COLO668 (cell line): ENCODE results near the gene DAB1.

Experiments
- DNase-seq: peaks from one replicate; lab custom pipeline; 2025; ENCODE audit not compliant: unreplicated experiment; lab: John Stamatoyannopoulos, UW

DAB1 gene

DNA sequence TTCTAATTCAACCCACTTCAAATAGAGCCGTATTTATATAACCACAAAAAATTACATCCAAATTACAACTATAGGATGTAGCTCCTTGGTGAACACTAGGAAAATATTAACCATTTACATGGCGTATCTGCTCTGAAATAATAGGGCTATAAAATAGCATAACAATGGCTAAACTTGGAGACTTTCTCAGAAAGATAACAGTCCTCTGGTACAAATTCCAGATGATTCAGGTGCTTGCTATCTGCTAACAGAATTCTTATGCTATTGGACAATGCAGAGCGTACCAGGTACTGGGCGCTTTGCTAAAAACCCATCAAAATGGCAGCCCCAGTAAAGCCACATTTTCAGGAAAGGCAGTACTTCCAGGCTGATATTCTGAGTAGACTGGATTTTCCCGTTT is 248.4 kb downstream of the DAB1 start:
- no peak for DNase-seq

DNA sequence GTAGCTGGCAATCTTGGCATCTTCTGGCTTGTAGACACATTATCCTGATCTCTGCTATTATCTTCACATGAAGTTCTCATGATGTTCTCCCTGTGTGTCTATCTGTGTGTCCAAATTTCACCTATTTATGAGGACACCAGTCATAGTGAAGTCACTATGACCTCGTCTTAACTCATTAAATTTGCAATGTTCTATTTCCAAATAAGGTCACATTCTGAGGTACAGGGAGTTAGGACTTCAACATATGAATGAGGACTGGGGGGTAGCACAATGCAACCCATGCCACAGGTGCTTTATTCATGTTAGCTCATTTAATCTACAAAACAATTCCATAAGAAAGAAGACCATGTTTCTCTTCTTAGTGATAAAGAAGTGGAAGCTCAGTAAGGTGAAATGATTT is 251.8 kb downstream of the DAB1 start:
- DNase-seq: no peak

DNA sequence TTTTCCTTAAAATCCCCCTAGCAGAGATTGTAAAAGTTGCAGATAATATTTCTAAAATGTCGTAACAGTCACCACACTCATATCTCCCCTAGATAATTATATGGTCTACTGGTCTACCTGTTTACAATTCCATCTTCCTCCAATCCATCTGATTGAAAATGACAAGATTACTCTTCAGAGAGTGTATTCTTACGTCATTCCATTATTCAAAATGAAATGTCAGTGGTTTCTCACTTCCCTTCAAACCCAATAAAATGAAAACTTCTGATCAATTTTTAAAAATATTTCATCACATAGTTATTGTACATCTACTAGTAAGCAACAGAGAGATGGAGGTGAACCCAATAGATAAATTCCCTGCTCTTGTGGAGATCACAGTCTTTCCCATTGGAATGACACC is 255.9 kb downstream of the DAB1 start:
- no peak for DNase-seq

DNA sequence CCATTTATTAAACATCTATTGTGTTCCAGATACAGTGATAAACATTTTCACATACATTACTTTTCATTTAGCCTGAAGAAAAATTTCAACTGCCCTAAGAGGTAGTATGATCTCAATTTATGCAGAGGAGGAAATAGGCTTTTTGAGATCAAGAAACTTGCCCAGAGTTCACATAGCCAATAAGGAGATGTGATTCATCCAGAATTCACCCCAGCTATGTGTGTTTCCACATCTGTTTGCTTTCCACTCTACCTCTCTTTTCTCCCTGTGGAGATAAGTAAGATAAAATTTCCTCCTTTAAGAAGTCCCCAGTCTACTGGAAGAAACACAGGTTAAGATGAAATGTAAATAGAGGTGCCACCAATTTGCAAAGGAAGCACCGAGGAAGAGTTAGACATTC is 258.3 kb downstream of the DAB1 start:
- DNase-seq: no peak

DNA sequence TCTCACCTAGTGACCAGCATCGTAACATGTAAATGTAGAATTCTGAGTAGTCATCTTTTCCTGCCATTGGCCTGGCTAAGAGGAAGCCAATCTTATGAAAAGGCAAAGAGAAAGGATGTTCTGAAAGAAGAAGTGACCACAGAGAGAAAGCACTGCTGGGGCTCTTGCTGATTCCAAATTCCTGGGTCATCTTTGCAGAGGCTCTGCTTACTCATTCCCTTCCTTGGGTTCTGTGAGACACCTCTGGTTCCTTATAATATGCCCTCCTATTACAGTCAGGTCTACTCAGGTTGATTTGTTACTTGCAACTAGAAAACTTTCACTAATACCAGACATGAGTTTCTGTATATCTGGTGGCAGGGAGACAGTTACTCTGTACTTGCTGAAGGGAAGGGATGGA is 259.3 kb downstream of the DAB1 start:
- DNase-seq: no peak

DNA sequence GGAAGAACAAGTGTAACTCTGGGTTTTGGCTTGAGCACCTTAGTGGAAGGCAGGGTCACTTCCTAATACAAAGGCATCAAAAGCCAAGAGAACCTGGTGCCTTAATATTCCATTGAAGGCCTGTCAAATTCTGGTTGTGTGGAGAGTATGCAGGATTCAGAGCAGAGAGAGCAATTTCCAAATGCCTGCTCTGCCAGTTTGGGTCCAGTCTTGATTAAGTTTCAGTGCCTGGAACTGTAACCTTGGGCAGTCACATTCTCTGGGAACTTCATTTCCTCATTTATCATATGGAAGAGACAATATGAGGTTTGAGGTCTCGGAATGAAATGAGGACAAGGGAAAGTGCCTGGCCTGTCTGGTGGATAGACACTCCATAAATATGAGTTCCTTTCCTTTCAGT is 260.1 kb downstream of the DAB1 start:
- DNase-seq: no peak

DNA sequence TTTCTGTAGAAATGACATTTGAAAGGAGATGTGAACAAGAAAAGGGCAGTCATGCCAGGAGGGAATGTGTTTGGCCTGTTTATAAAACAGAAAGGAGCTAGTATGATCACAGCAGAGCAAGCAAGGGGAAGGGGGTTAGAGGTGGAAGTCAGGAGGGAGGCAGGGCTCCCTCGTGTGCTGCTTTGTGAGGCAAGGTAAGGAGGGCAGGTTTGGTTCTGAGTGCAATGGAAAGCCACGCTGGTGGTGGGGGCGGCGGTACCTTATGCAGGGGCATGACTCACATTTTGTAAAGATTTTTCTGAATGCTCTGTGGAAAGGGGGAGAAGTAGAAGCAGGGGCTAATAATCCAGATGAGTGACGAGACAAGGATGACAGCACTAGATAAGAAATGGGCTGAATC is 260.5 kb downstream of the DAB1 start:
- no peak for DNase-seq

DNA sequence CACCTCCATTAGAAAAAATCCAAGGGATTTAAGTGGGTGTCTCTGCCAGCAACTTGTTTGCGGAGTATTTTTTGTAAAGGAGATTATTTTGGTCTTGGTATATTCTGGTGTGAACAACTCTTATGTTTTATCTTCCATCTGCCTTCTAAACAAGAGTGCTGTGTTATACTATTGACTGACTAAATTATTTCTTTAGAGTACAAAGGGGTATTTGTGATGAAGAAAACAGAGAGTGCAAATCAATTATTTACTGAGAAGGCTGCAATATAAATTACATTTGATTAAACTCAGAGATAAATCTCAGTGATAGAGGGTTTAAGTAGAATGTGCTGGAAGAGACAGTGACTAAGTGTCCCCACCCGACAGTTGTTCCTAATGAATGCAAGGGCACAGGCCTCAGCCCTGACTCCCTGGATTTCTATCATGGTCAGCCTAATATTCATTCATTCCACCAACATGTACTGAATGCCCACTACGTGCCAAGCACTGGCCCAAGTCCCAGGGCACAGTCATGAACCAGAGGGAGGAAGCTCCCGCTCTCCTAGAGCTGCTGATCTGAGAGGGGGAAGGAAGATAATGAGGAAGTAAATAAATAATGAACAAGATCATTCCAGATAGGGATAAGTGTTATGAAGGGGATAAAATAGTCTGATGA is 261.1 kb downstream of the DAB1 start:
- no peak for DNase-seq

DNA sequence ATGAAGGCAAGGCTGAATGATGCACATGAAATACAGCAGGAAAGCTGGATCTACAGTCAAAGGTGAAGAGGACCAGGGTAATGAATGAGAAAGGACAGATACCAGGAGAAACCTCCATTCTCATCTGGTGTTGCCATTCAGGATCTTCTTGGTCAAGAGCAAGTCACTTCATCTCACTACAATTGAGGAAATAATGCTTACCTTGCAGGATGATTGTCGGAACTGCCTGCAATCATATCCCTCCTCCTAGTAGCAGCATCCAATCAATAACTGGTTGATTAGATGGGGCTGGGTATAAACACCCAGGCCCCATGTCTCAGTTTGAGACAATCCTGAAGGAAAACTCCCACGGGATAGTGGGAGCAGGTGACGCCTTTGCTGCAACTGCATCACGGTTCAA is 263.3 kb downstream of the DAB1 start:
- no peak for DNase-seq

DNA sequence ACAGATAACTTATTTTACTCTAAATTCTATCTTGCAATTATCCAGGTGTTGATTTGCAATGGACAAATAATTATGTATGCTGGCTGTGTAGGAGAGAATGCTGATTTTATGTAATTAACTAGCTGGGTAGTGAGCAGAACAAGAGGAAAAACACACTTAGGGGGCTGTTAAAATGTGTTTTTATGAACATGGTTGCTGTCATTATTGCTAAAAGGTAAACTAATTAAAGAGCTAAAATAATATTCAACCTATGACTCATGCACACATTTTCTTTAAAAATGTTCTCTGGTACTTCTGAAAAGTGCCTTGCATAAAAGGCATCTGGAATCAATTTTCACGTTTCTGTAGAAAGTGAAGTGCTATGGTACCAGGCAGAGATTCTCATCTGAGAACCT is 265.3 kb downstream of the DAB1 start:
- DNase-seq: no peak

DNA sequence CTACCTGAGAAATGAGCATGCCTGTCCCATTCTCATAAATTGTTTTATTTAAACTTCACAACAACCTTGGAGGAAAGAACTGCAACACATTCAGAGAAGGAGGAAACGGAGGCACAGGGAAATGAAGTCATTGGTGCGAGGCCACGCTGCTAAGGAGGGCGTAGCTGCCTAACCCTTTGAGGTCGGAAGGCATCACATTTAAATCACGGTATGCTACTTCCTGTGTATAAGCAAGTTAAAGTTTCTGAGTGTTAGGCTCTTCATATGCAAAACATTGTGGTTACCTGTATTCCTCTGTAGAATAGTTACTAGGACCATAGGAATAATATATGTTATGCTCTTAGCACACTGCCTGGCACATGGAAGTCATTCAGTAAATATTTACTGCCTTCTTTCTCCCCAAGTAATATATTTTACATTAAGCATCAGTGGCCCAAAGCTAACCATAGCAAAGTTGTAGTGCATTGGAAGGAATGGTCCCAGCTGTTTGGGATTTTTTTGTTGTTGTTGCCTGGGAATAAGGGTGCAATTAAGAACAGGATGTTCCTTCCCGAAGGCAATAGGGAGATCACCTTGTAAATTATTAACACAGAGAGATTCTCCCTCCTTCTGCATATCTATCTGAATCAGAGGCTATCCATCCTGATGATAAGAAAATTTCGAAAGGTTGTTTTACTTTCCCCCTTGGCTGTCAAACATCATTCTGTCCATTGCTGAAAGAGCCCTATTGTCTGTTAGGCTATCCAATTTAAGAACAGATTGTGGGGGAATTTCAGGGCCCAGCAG is 265.8 kb downstream of the DAB1 start:
- DNase-seq: no peak

DNA sequence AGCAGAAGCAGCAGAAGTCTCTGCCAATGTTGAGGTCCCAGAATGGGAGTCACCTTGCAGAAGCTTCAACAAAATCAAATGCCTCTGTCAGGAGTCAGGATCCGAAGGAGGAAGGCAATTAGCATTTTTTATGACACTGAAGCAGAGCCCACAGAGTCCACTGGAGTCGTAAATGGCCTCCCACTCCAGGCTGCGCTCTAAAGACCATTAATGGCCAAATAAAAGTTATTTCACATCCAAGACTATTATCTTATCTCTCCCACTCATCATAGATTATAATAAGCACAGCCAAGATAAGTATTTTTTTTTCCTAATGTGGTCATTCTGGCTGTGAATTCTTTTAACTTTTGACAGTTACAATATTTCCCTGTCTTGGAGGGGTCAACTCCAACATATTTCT is 267.0 kb downstream of the DAB1 start:
- DNase-seq: no peak

DNA sequence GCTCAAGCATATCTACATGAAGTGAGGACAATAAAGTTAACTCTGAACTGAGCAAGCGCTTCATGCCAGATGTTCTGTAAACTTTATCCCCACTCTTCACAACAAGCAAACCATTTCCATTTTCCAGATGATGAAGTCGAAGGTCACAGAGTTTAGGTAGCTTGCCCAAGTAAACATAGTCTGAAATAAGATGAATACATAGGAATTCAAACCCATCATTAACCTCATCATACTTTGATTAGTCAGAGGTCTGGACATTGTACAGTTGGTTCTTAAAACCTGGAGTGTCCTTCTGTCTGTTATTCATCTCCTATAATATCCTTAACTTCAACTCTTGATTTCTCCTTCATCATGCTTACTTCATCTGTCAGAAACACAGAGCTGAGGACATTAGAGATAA is 277.8 kb downstream of the DAB1 start:
- DNase-seq: no peak

DNA sequence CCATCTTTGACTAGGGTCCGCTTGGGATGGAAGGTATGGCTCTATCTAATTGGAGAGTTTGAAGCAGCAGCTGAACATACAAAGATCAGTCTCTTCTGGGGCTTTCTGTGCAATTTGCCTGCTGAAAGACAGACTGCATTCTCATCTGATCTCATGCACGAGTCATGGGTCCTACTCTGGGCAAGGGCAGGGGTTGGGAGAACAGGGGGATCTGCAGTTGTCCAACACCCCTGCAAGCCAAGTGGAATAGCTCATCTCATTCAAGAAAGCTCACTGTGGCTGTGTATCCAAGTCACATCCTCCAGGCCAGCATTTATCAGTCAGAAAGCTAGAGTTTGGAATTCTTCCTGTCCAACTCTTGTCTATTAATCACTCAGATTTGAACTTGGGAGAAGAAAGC is 280.9 kb downstream of the DAB1 start:
- no peak for DNase-seq

DNA sequence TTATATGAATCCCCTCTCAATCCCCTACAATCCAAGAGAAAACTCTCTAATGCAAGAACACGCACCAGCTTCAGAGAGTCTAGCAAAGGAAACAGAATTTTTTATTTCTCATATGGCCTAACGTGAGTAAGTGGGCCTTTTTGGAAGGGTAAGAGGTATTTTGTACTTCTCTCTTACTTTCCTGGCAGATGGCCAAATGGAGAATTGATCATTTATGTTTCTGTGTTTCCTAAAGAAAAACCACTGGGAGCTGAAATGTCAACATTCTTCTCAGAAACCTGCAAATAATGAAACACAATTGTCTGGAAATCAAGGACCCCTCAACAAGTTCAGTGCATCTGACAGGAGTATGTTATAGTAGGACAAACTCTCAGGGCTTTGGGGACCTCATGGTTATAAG is 281.7 kb downstream of the DAB1 start:
- no peak for DNase-seq

DNA sequence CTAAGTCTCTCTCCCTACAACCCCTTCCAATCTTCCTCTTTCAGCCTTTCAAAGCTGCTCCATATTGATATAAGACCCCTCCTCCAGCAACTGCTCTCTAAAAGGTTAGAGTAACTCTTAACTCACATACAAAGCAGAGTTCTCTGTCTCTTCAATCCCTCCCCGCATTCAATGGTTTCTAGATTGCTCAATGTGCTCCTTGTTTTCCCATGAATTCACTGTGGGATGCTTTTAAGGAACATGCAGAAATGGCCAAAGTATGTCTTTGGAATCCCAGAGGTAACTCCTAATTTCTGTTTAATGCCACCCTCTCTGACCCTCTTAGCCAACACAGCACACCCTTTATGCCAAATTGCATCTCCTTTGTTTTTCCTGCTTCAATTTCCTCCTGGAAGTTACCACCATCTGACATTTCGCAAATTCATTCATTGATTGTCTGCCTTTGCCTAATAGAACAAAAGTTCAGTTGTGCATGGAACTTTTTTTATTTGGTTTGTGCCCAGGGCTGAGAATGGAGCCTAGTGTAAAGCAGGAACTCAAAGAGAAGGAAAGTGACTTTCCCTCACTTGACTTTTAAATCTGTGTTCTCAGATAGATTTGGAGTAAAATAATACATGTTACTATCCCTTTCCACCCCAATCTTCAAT is 285.3 kb downstream of the DAB1 start:
- no peak for DNase-seq

DNA sequence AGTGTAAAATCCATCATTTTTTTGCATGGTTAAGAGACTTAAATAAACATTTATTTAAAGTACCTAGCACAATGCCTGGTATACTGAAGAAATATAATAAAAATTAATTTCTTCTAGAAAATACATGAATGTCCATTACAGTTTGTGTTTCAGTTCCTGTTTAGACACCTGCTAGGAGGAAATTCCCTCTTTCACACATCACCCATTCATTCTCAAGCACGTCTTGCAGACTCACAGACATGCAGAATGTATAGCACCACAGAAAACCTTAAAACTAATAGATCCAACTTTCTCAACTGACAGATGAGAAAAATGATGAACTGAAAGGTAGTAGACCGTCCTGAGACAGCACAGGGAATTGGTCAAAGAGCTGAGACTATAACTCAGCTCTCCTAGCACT is 285.9 kb downstream of the DAB1 start:
- no peak for DNase-seq

DNA sequence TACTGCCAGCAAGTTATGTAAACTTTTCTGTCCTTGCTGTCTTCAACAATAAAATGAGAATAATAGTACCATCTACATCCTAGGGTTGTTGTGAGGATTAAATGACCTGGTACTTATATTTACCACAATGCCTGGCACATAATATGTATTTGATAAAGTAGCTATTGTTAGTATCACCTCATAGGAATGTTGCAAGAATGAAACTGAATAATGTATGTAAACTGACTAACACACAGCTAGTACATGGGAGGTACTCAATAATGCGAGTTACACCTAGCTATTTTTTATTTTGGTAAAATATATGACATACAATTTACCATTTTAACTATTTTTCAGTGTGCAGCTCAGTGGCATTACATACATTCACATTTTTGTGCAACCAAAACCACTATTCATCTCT is 289.1 kb downstream of the DAB1 start:
- no peak for DNase-seq

DNA sequence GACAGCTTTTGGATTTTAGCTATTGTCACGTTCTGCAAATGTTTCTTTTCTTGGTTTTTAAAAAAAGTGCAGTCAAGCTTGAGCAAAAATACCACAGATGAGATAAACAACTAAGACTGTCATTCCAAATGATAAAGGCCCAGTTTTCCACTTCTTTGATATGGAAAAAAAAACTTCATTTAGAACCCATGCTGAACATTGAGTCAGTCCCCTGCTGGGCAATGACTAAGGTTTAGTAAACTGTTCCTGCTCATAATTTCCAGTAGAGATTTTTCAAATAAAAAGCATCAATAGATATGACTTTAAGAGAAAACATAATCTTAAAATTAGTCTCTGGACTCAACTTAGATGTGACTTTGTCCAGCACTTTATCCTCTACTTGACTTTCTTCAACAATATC is 290.2 kb downstream of the DAB1 start:
- DNase-seq: no peak

DNA sequence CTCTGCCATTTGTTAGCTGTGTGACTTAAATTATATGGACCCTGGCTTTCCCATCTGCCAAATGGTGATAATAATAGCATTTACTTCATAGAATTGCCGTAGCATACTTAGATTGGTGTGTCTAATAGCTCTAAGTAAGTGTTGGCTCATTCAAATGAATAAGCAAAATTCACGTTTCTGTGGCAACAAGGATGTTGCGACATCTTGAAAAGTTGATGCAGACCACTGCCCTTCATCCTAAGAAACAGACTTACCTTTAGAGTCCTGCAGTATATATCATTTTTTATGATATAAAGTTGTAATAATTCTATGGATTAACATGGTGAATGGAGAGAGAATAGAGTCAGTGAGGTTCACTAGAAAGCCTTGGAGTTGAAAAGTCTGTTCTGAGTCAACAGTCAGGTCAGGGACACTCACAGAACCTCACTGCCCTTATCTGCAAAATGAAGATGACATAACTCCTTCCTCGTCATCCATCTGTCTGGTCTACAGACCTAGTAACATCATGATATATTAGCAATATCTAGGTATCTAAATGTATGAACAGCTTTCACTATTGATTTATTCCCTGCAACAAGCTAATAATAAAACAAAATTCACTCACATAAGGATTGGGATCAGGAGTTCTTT is 290.8 kb downstream of the DAB1 start:
- DNase-seq: no peak

DNA sequence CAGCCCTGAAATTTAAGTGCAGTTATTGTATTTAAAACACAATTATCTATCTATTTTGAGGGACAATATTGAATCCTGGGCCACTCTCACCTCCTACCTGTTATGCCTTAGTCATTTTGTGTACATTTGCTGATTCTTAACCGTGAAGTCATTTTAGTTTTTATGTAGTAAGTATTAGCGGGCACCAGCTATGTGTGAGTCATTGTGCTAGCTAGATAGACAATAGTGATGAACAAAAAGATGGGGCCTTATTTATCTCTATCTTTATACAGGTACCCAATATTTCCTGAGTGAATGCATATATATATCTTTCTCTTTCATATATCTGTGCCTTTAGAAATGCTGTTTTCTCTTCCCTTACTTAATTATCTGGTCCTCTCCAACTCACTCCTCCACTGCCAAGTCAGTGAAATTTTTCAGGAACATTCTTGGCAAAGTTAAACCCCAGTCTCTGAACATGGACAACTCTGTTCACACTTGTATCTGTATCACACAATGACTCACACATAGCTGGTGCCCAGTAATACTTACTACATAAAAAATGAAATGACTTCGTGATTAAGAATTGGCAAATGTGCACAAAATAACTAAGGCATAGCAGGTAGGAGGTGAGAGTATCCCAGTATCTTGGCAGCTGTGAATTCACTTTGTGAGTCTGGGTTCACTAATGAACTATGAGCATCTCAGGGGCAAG is 292.0 kb downstream of the DAB1 start:
- DNase-seq: no peak
